GM18505 (cell line): ENCODE data around the gene ZNF638.
"Not testable (repeated sequence)": the region's sequence is repeated elsewhere in the genome, so short reads cannot be mapped to it uniquely, and the experiment has no call there.

Experiments used
- ATAC-seq: cut with Tn5 transposase; IDR thresholded peaks from one replicate; pipeline ENCODE4 v1.9.1; 2021; ENCODE audit not compliant: unreplicated experiment
- POLR2A ChIP-seq: IDR thresholded peaks from 4 replicates; pipeline ENCODE4 v1.6.1; 2011; ENCODE audit warnings: borderline replicate concordance; ENCODE audit not compliant: insufficient read depth, insufficient read length; ENCODE audit errors: extremely low read depth

Gene ZNF638

GRCh38 chr2:71393216-71393615 lies 61.6 kb downstream of the ZNF638 start:
- TF ChIP-seq POLR2A = no peak
- no peak for ATAC-seq

- no peak for TF ChIP-seq POLR2A
- ATAC-seq = no peak
Measured at GRCh38 chr2:71395471-71395870, 63.9 kb downstream of the ZNF638 start.

GRCh38 chr2:71402427-71402826 lies 70.8 kb downstream of the ZNF638 start:
- ATAC-seq = no peak
- TF ChIP-seq POLR2A = no peak

- no peak for ATAC-seq
- no peak for TF ChIP-seq POLR2A
Measured at GRCh38 chr2:71409611-71410010, 78.0 kb downstream of the ZNF638 start.

GRCh38 chr2:71410696-71411095 lies 79.1 kb downstream of the ZNF638 start:
- ATAC-seq = no peak
- TF ChIP-seq POLR2A = no peak

GRCh38 chr2:71416866-71417265 lies 85.3 kb downstream of the ZNF638 start:
- not testable (repeated sequence) for ATAC-seq

GRCh38 chr2:71417300-71418202 lies 86.0 kb downstream of the ZNF638 start:
- TF ChIP-seq POLR2A = no peak
- ATAC-seq = no peak

- no peak for TF ChIP-seq POLR2A
- no peak for ATAC-seq
Measured at GRCh38 chr2:71419145-71419544, 87.6 kb downstream of the ZNF638 start.

- TF ChIP-seq POLR2A = no peak
- ATAC-seq = no peak
Measured at GRCh38 chr2:71419976-71420375, 88.4 kb downstream of the ZNF638 start.

- ATAC-seq = no peak
- no peak for TF ChIP-seq POLR2A
Measured at GRCh38 chr2:71422786-71423185, 91.2 kb downstream of the ZNF638 start.

GRCh38 chr2:71423817-71424420 lies 92.3 kb downstream of the ZNF638 start:
- ATAC-seq = no peak
- no peak for TF ChIP-seq POLR2A

- no peak for ATAC-seq
- TF ChIP-seq POLR2A = no peak
Measured at GRCh38 chr2:71426721-71427120, 95.1 kb downstream of the ZNF638 start.

- no peak for ATAC-seq
- TF ChIP-seq POLR2A = no peak
Measured at GRCh38 chr2:71428472-71429383, 97.1 kb downstream of the ZNF638 start.

- not testable (repeated sequence) for ATAC-seq
Measured at GRCh38 chr2:71445142-71445541, 113.6 kb downstream of the ZNF638 start.

GRCh38 chr2:71446505-71446904 lies 114.9 kb downstream of the ZNF638 start:
- ATAC-seq = no peak
- no peak for TF ChIP-seq POLR2A
